PC-3 (cell line): Measurements from ENCODE around the gene ANKRD11. TPM values are rescaled to one million over a fixed set of nuclear protein-coding genes. Genes with fewer than 3 reads are reported as not detected.

Experiments
- ATAC-seq: fragments of 200-7000 bp; cut with Tn5 transposase; 2 replicates; pipeline ENCODE4 v1.9.1; 2020; ENCODE audit warnings: mild to moderate bottlenecking, moderate library complexity
- BruUV-seq: library from RNA; stranded (reverse); fragments of 400-500 nt; replicated peaks from 2 replicates; lab custom pipeline; 2021; lab: Mats Ljungman, UMichigan
- CTCF ChIA-PET: fragments of 300-600 bp; sonication (Branson Sonifier 250); formaldehyde crosslinking; loops from one replicate; lab custom pipeline; 2022; ENCODE audit warnings: antibody characterized with exemption; lab: Charles Lee
- POLR2A ChIA-PET: fragments of 300-600 bp; sonication (Branson Sonifier 250); formaldehyde crosslinking; loops from one replicate; lab custom pipeline; 2022; ENCODE audit warnings: antibody characterized with exemption; ENCODE audit not compliant: unreplicated experiment; lab: Charles Lee
- DNase-seq: peaks from one replicate; pipeline ENCODE4 v3.0.0-alpha.2; 2015
- H2AFZ ChIP-seq: fragments of 300-600 bp; sonication (generic); 2 replicates; pipeline ENCODE4 v1.6.0; 2016; ENCODE audit warnings: antibody characterized with exemption, low read length
- H3F3A ChIP-seq: fragments of 300-600 bp; sonication (generic); one replicate; pipeline ENCODE4 v1.6.0; 2017; ENCODE audit warnings: antibody characterized with exemption, low read length, control low read depth, mild to moderate bottlenecking; ENCODE audit not compliant: unreplicated experiment
- H3K27ac ChIP-seq: fragments of 300-600 bp; sonication (generic); 2 replicates; pipeline ENCODE4 v1.5.1; 2016; ENCODE audit warnings: mild to moderate bottlenecking, low read length
- H3K27me3 ChIP-seq: fragments of 300-600 bp; sonication (generic); 2 replicates; pipeline ENCODE4 v1.6.1; 2016; ENCODE audit warnings: low read length, mixed read lengths
- H3K36me3 ChIP-seq: fragments of 300-600 bp; sonication (generic); 2 replicates; pipeline ENCODE4 v1.6.1; 2016; ENCODE audit warnings: low read depth, mixed run types, low read length, mixed read lengths
- H3K4me1 ChIP-seq: fragments of 300-600 bp; sonication (generic); 2 replicates; pipeline ENCODE4 v1.5.1; 2016; ENCODE audit warnings: low read length; ENCODE audit not compliant: insufficient read depth
- H3K4me2 ChIP-seq: fragments of 300-600 bp; sonication (generic); 2 replicates; pipeline ENCODE4 v1.6.0; 2016; ENCODE audit warnings: low read length
- H3K4me3 ChIP-seq: fragments of 300-600 bp; sonication (generic); 2 replicates; pipeline ENCODE4 v1.5.1; 2016; ENCODE audit warnings: mild to moderate bottlenecking, low read length, mixed read lengths
- H3K79me2 ChIP-seq: fragments of 300-600 bp; sonication (generic); 2 replicates; pipeline ENCODE4 v1.6.1; 2017; ENCODE audit warnings: low read length, mixed read lengths
- H3K9ac ChIP-seq: fragments of 300-600 bp; sonication (generic); 2 replicates; pipeline ENCODE4 v1.6.0; 2016; ENCODE audit warnings: mild to moderate bottlenecking, low read length
- H3K9me2 ChIP-seq: fragments of 300-600 bp; sonication (generic); replicated peaks from 2 replicates; pipeline ENCODE4 v1.6.1; 2016; ENCODE audit warnings: mixed run types, low read length, mixed read lengths
- H3K9me3 ChIP-seq: fragments of 300-600 bp; sonication (generic); 2 replicates; pipeline ENCODE4 v1.6.1; 2016; ENCODE audit warnings: low read length, mixed read lengths
- H4K20me1 ChIP-seq: fragments of 300-600 bp; sonication (generic); 2 replicates; pipeline ENCODE4 v1.6.1; 2016; ENCODE audit warnings: low read length, mixed read lengths
- EZH2 ChIP-seq: fragments of 300-600 bp; sonication (generic); IDR thresholded peaks from one replicate; pipeline ENCODE4 v1.6.1; 2017; ENCODE audit warnings: antibody characterized with exemption, mild to moderate bottlenecking, low read length; ENCODE audit not compliant: unreplicated experiment
- EZH2phosphoT487 ChIP-seq: fragments of 300-600 bp; sonication (generic); IDR thresholded peaks from 2 replicates; pipeline ENCODE4 v1.6.1; 2018; ENCODE audit warnings: mild to moderate bottlenecking, antibody characterized with exemption, low read length, borderline replicate concordance
- intact Hi-C: fragments of 100-400 bp; cut with micrococcal nuclease; formaldehyde crosslinking; loops from 2 replicates; pipeline ENCODE4 v1.9.0; 2023
- total RNA-seq: library from RNA; depleted of rRNA; stranded (reverse); fragments of >200 nt; gene quantifications from 2 replicates; pipeline ENCODE4 v1.2.3, GENCODE V29; 2014
- TF ChIP-seq, protein P1 (sequence below): fragments of 300-600 bp; sonication (generic); conservative IDR thresholded peaks from 2 replicates; pipeline ENCODE4 v1.5.1; 2017; ENCODE audit warnings: antibody characterized with exemption, low read depth, mild to moderate bottlenecking, low read length

Gene ANKRD11
- total RNA-seq, 1 experiment from 2014 or later = 65.0 TPM

DNA sequence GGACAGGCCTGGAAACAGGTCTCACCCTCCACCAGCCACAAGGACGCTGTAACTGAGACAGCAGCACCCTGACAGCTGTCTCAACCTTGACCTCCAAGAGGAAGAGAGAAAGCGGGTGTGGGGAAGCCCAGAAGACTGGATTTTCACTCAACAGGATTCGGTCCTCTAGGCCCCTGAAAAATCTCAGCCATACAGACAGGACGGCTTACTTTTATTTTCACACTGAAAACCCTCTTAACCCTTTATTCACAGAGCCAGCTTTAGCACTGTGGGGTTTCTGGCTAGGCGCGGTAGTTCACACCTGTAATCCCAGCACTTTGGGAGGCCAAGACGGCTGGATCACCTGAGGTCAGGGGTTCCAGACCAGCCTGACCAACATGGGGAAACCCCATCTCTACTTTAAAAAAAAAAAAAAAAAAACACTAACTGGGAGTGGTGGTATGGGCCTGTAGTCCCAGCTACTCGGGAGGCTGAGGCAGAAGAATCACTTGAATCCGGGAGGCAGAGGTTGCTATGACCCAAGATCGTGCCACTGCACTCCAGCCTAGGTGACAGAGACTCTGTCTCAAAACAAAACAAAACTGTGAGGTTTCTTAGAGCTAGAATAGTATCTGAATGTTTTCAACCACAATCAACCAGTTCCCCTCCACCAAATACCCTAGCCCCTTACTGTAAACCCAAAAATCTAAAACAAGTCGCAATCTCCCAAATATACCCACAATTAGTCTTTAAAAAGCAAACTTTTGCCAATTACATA, 5.3 kb downstream of the ANKRD11 start:
- ChIA-PET POLR2A (no interaction called here), CTCF (no interaction called here)
- H3F3A ChIP-seq = no peaks in the 10 kb centered on the region
- no peak overlapping the region for H3K27ac ChIP-seq
- intact Hi-C loops = loop anchor here (10.0 kb wide), 1 partner anchor 50 kb away; no protein-coding TSS in a partner anchor
- H4K20me1 ChIP-seq = peaks cover 79% of the 10 kb centered on the region
- H3K79me2 ChIP-seq = peaks cover 95% of the 10 kb centered on the region
- TF ChIP-seq EZH2 (no peak), EZH2phosphoT487 (no peak)
- TF ChIP-seq, protein P1, sequence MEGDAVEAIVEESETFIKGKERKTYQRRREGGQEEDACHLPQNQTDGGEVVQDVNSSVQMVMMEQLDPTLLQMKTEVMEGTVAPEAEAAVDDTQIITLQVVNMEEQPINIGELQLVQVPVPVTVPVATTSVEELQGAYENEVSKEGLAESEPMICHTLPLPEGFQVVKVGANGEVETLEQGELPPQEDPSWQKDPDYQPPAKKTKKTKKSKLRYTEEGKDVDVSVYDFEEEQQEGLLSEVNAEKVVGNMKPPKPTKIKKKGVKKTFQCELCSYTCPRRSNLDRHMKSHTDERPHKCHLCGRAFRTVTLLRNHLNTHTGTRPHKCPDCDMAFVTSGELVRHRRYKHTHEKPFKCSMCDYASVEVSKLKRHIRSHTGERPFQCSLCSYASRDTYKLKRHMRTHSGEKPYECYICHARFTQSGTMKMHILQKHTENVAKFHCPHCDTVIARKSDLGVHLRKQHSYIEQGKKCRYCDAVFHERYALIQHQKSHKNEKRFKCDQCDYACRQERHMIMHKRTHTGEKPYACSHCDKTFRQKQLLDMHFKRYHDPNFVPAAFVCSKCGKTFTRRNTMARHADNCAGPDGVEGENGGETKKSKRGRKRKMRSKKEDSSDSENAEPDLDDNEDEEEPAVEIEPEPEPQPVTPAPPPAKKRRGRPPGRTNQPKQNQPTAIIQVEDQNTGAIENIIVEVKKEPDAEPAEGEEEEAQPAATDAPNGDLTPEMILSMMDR = no peak
- H3K4me2 ChIP-seq = no peak overlapping the region
- ATAC-seq (no peak), DNase-seq (no peak)
- no peak overlapping the region for H2AFZ ChIP-seq
- H3K4me3 ChIP-seq = no peak overlapping the region
- no peaks in the 10 kb centered on the region for H3K27me3 ChIP-seq
- no peaks in the 10 kb centered on the region for H3K9me3 ChIP-seq
- H3K4me1 ChIP-seq = peaks cover 12% of the 10 kb centered on the region
- H3K36me3 ChIP-seq = peaks cover 11% of the 10 kb centered on the region; the same call in 1 of the 2 replicates
- H3K9ac ChIP-seq = no peak overlapping the region
- H3K9me2 ChIP-seq = no peaks in the 10 kb centered on the region
- no TSS peak for BruUV-seq

DNA sequence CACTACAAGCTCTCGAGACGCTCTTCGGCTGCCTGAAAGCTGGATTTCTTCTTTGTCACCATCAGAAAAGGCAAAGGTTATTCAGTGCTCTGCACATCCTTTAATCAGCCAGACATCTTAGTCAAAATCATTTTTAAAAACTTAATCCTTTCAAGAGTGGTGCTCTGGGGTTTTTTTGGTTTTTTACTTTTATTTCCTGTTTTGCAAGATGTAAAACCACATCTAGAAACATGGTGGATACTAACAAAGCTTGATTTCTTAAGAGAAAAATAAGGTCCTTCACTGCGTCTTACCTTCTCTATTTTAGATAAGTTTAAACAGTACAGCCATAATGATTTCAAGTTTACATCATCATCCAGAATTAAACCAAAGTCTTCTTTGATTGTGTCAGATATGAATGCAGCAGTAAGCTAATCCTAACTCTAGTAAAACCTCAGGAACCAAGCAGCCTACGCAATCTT, 6.3 kb downstream of the ANKRD11 start:
- BruUV-seq = no TSS peak
- Histone ChIP-seq H3K27ac (no peak overlapping the region), H3K4me2 (no peak overlapping the region)

More for the DNA sequence above, 6.3 kb downstream of the ANKRD11 start:
- ChIA-PET POLR2A (no interaction called here), CTCF (no interaction called here)
- DNase-seq (no peak), ATAC-seq (no peak)
- Histone ChIP-seq H3F3A (no peaks in the 10 kb centered on the region), H3K9me2 (no peaks in the 10 kb centered on the region), H3K9me3 (no peaks in the 10 kb centered on the region), H3K4me1 (peaks cover 15% of the 10 kb centered on the region), H3K9ac (no peak overlapping the region), H3K79me2 (peaks cover 100% of the 10 kb centered on the region), H2AFZ (no peak overlapping the region), H3K27me3 (no peaks in the 10 kb centered on the region), H3K36me3 (peaks cover 11% of the 10 kb centered on the region; the same call in 1 of the 2 replicates), H4K20me1 (peaks cover 81% of the 10 kb centered on the region), H3K4me3 (no peak overlapping the region)
- TF ChIP-seq EZH2 (no peak), EZH2phosphoT487 (no peak)
- TF ChIP-seq, protein P1 = no peak
- intact Hi-C loops = loop anchor here (10.0 kb wide), 1 partner anchor 49 kb away; no protein-coding TSS in a partner anchor
